ENCODE measurements around the gene DNAI7.
A peak's percentile ranks its signal among the peaks of the same experiment; 100 is the strongest.

Gene DNAI7

DNA sequence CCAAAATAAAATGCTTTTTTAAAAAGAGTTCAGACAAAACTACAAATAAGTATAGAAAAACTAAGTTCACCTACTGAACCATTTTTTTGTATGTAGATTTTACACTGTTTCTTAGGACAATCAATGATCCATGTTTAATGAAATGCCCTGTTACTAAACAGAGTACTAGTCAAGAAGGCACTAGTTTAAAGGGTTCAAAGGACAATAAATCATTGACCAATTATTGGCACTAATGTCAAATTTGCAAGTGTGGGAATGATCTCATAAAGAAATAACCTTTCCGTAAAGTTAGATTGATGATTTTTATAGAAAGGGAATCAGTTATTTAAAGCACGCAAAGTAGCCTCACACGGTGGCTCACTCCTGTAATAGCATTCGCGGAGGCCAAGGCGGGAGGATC is 4.2 kb downstream of the DNAI7 start:
- no peak overlapping the region for H3K4me3 ChIP-seq (ENCODE audit: low read length)
- H3K9ac ChIP-seq (ENCODE audit: low read length): no peak overlapping the region
- no peaks in the 10 kb centered on the region for H4K20me1 ChIP-seq (ENCODE audit: insufficient read depth, low read length)
- no peak overlapping the region for H3K27ac ChIP-seq (ENCODE audit: low read length)
- no peak for DNase-seq
- no peaks in the 10 kb centered on the region for H3K27me3 ChIP-seq (replicated peaks; ENCODE audit: insufficient read depth, low read length)
- peaks cover 16% of the 10 kb centered on the region for H3K4me1 ChIP-seq (ENCODE audit: low read length)
- H3F3A ChIP-seq (ENCODE audit: insufficient read depth, low read length): peaks cover 13% of the 10 kb centered on the region
- no peak overlapping the region for H2AFZ ChIP-seq (ENCODE audit: low read length)
- no peaks in the 10 kb centered on the region for H3K9me2 ChIP-seq (replicated peaks; ENCODE audit: insufficient read depth, low read length)
- no peak overlapping the region for H3K4me2 ChIP-seq (ENCODE audit: low read depth, low read length)
- no peaks in the 10 kb centered on the region for H3K9me3 ChIP-seq (replicated peaks; ENCODE audit: insufficient read depth, low read length)
- H3K79me2 ChIP-seq (ENCODE audit: low read length): no peaks in the 10 kb centered on the region
- TF ChIP-seq EZH2phosphoT487 (IDR thresholded peaks at IDR 0.05; ENCODE audit: low read length): no peak
- TF ChIP-seq, protein P1, sequence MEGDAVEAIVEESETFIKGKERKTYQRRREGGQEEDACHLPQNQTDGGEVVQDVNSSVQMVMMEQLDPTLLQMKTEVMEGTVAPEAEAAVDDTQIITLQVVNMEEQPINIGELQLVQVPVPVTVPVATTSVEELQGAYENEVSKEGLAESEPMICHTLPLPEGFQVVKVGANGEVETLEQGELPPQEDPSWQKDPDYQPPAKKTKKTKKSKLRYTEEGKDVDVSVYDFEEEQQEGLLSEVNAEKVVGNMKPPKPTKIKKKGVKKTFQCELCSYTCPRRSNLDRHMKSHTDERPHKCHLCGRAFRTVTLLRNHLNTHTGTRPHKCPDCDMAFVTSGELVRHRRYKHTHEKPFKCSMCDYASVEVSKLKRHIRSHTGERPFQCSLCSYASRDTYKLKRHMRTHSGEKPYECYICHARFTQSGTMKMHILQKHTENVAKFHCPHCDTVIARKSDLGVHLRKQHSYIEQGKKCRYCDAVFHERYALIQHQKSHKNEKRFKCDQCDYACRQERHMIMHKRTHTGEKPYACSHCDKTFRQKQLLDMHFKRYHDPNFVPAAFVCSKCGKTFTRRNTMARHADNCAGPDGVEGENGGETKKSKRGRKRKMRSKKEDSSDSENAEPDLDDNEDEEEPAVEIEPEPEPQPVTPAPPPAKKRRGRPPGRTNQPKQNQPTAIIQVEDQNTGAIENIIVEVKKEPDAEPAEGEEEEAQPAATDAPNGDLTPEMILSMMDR (IDR thresholded peaks at IDR 0.05; ENCODE audit: low read length): no peak
- TF ChIP-seq EZH2 (optimal IDR thresholded peaks at IDR 0.05; ENCODE audit: low read depth, low read length): no peak
- no peaks in the 10 kb centered on the region for H3K36me3 ChIP-seq (replicated peaks; ENCODE audit: insufficient read depth, low read length)

DNA sequence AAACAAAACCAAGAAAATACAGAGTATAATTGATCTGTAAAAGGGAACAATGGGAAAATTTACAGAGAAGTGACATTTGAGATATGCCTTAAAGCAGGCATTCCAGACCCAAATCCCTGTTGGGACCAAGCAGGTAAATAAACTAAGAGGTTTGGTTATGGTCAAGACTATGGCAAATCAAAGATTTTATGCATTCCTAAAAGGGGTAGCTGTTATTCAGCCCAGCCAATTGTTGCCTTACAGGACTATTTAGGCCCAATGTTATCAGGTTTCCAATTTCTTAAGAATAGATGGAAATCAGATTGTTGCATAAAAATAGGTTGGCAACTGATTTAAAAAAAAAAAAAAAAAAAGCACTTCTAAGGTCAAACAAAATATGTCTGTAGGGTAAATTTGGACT is 5.3 kb downstream of the DNAI7 start:
- Histone ChIP-seq H3K36me3 (replicated peaks; ENCODE audit: insufficient read depth, low read length) (no peaks in the 10 kb centered on the region), H3K79me2 (ENCODE audit: low read length) (no peaks in the 10 kb centered on the region), H4K20me1 (ENCODE audit: insufficient read depth, low read length) (no peaks in the 10 kb centered on the region), H3K27ac (ENCODE audit: low read length) (no peak overlapping the region), H3K4me2 (ENCODE audit: low read depth, low read length) (no peak overlapping the region), H3K4me1 (ENCODE audit: low read length) (peaks cover 15% of the 10 kb centered on the region), H2AFZ (ENCODE audit: low read length) (no peak overlapping the region), H3K9ac (ENCODE audit: low read length) (no peak overlapping the region), H3K27me3 (replicated peaks; ENCODE audit: insufficient read depth, low read length) (no peaks in the 10 kb centered on the region), H3K4me3 (ENCODE audit: low read length) (no peak overlapping the region), H3K9me2 (replicated peaks; ENCODE audit: insufficient read depth, low read length) (no peaks in the 10 kb centered on the region), H3K9me3 (replicated peaks; ENCODE audit: insufficient read depth, low read length) (no peaks in the 10 kb centered on the region), H3F3A (ENCODE audit: insufficient read depth, low read length) (peaks cover 5% of the 10 kb centered on the region; the same call in 1 of the 2 replicates)
- TF ChIP-seq EZH2 (optimal IDR thresholded peaks at IDR 0.05; ENCODE audit: low read depth, low read length) (no peak), EZH2phosphoT487 (IDR thresholded peaks at IDR 0.05; ENCODE audit: low read length) (no peak)
- TF ChIP-seq, protein P1 (IDR thresholded peaks at IDR 0.05; ENCODE audit: low read length): no peak
- no peak for DNase-seq

DNA sequence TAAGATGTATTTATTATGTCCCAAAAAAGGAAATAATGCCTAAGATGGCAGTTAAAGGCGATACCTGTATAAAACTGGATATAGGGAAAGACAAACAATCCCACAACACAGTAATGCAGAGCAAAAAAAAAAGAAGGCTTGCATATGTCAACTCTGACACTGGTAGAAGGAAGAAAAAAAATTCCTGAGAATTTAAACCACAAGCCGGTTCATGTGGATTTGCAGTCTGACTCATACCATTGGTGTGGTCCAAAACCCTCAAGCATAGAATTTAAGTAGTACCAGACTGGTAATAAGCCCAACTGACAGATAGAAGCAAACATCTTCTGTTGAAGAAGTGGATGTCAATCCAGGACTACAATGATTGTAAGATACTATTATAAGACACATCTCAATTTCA is 7.2 kb downstream of the DNAI7 start:
- no peaks in the 10 kb centered on the region for H3K9me2 ChIP-seq (replicated peaks; ENCODE audit: insufficient read depth, low read length)
- no peak overlapping the region for H3K27ac ChIP-seq (ENCODE audit: low read length)
- H3K27me3 ChIP-seq (replicated peaks; ENCODE audit: insufficient read depth, low read length): no peaks in the 10 kb centered on the region
- H3K79me2 ChIP-seq (ENCODE audit: low read length): no peaks in the 10 kb centered on the region
- H3K9ac ChIP-seq (ENCODE audit: low read length): no peak overlapping the region
- TF ChIP-seq EZH2 (optimal IDR thresholded peaks at IDR 0.05; ENCODE audit: low read depth, low read length): no peak
- H2AFZ ChIP-seq (ENCODE audit: low read length): no peak overlapping the region
- no peak overlapping the region for H3K4me2 ChIP-seq (ENCODE audit: low read depth, low read length)
- H3K36me3 ChIP-seq (replicated peaks; ENCODE audit: insufficient read depth, low read length): no peaks in the 10 kb centered on the region
- no peak overlapping the region for H3K4me3 ChIP-seq (ENCODE audit: low read length)
- peaks cover 12% of the 10 kb centered on the region for H3K4me1 ChIP-seq (ENCODE audit: low read length)
- H4K20me1 ChIP-seq (ENCODE audit: insufficient read depth, low read length): no peaks in the 10 kb centered on the region
- DNase-seq: no peak
- H3K9me3 ChIP-seq (replicated peaks; ENCODE audit: insufficient read depth, low read length): no peaks in the 10 kb centered on the region
- peaks cover 5% of the 10 kb centered on the region; the same call in 1 of the 2 replicates for H3F3A ChIP-seq (ENCODE audit: insufficient read depth, low read length)

DNA sequence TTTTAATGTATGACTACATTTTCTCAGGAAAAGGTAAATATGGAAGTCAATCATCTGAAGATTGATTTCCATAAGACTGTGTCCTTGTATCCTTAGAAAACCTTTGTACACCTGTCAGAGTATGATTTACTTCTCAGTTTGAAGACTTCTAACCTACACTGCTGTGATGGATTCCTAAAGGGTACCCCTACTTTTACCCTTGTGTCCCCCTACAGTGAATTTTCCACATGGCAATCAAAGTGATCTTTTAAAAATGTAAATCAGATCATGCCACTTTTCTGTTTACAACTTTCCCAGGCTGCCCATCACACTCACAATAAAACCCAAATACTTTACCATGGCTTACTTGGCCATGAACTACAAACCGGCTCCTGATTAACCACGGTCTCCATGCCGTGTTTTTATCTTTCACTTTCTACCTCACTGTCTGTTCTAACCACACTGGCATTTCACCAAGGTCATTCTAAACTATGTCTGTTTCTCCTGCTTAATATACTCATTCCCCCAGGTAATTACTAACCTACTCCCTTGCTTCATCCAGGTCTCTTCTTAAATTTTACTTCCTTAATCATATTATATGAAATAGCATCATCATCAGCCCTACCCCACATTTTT is 8.1 kb downstream of the DNAI7 start:
- TF ChIP-seq EZH2 (optimal IDR thresholded peaks at IDR 0.05; ENCODE audit: low read depth, low read length) (no peak), EZH2phosphoT487 (IDR thresholded peaks at IDR 0.05; ENCODE audit: low read length) (no peak)
- TF ChIP-seq, protein P1 (IDR thresholded peaks at IDR 0.05; ENCODE audit: low read length): no peak
- Histone ChIP-seq H4K20me1 (ENCODE audit: insufficient read depth, low read length) (no peaks in the 10 kb centered on the region), H2AFZ (ENCODE audit: low read length) (peak overlapping the region; percentile 11), H3K9ac (ENCODE audit: low read length) (peak overlapping the region; percentile 0; the same call in 1 of the 2 replicates), H3K4me2 (ENCODE audit: low read depth, low read length) (peak overlapping the region; percentile 62), H3K27ac (ENCODE audit: low read length) (no peak overlapping the region), H3K36me3 (replicated peaks; ENCODE audit: insufficient read depth, low read length) (no peaks in the 10 kb centered on the region), H3K79me2 (ENCODE audit: low read length) (no peaks in the 10 kb centered on the region), H3K27me3 (replicated peaks; ENCODE audit: insufficient read depth, low read length) (no peaks in the 10 kb centered on the region), H3F3A (ENCODE audit: insufficient read depth, low read length) (peaks cover 5% of the 10 kb centered on the region; the same call in 1 of the 2 replicates), H3K9me3 (replicated peaks; ENCODE audit: insufficient read depth, low read length) (no peaks in the 10 kb centered on the region), H3K9me2 (replicated peaks; ENCODE audit: insufficient read depth, low read length) (no peaks in the 10 kb centered on the region), H3K4me3 (ENCODE audit: low read length) (peak overlapping the region; percentile 36; the same call in 1 of the 2 replicates), H3K4me1 (ENCODE audit: low read length) (peaks cover 12% of the 10 kb centered on the region)
- DNase-seq: peak; percentile 74

Data from MM.1S (cell line).